Thoracic aorta (tissue), 2 donors: ENCODE data around the gene HBEGF. TPM values are rescaled to one million over a fixed set of nuclear protein-coding genes. Genes with fewer than 3 reads are reported as not detected.

Experiments
- ATAC-seq: fragments of 150-250 bp; one replicate; pipeline ENCODE4 v1.8.0; 2017; ENCODE audit warnings: low read depth; ENCODE audit not compliant: insufficient number of reproducible peaks, low FRiP score
- DNase-seq: peaks from one replicate; pipeline ENCODE4 v3.0.0-alpha.2; 2020; ENCODE audit warnings: low spot score
- H3K27ac ChIP-seq, 2 donors: fragments of 200-600 bp; sonication (generic); 1 replicate in 1 of 2; 2 replicates in 1 of 2; pipeline ENCODE4 v1.5.1; 2016; ENCODE audit warnings: mild to moderate bottlenecking in 2 of 2, moderate library complexity in 2 of 2
- H3K27me3 ChIP-seq: fragments of 200-600 bp; sonication (generic); replicated peaks from 2 replicates; pipeline ENCODE4 v1.6.0; 2016; ENCODE audit warnings: mild to moderate bottlenecking; ENCODE audit not compliant: insufficient read depth
- H3K36me3 ChIP-seq: fragments of 200-600 bp; sonication (generic); one replicate; pipeline ENCODE4 v1.5.1; 2016
- H3K4me1 ChIP-seq, 2 donors: fragments of 200-600 bp; sonication (generic); 1 replicate in 1 of 2; 2 replicates in 1 of 2; pipeline versions ENCODE4 v1.5.1 to v1.6.0; 2016; ENCODE audit warnings: low read depth in 2 of 2, mild to moderate bottlenecking in 1 of 2; ENCODE audit not compliant: control insufficient read depth in 1 of 2
- H3K4me3 ChIP-seq: fragments of 200-600 bp; sonication (generic); 2 replicates; pipeline ENCODE4 v1.5.1; 2016; ENCODE audit warnings: mild to moderate bottlenecking
- H3K9me3 ChIP-seq: fragments of 200-600 bp; sonication (generic); 2 replicates; pipeline ENCODE4 v1.5.1; 2016
- CTCF ChIP-seq: fragments of 200-600 bp; sonication (generic); IDR thresholded peaks from one replicate; pipeline ENCODE4 v1.5.1; 2019; ENCODE audit warnings: antibody characterized with exemption
- total RNA-seq, 2 donors: library from RNA; depleted of rRNA; stranded (reverse); fragments of >200 nt; gene quantifications; one replicate each; pipeline versions ENCODE4 v1.1.0 to v1.2.3, GENCODE V29; 2016

The HBEGF gene
- total RNA-seq, 2 donors from 2014 or later = 22.6 to 36.0 TPM

GRCh38 chr5:140338336-140338735 is 8.1 kb downstream of the HBEGF start:
- H3K4me1 ChIP-seq = peaks cover 11 to 45% of the 10 kb centered on the region in 2 donors
- no peaks in the 10 kb centered on the region for H3K9me3 ChIP-seq
- H3K27ac ChIP-seq = no peak overlapping the region
- no peaks in the 10 kb centered on the region for H3K36me3 ChIP-seq
- TF ChIP-seq CTCF = no peak
- ATAC-seq (no peak), DNase-seq (no peak)
- no peak overlapping the region for H3K4me3 ChIP-seq
- H3K27me3 ChIP-seq = no peaks in the 10 kb centered on the region

GRCh38 chr5:140337880-140338279 is 8.5 kb downstream of the HBEGF start:
- Histone ChIP-seq H3K4me1 (peaks cover 11 to 45% of the 10 kb centered on the region in 2 donors), H3K27ac (no peak overlapping the region)
- DNase-seq = no peak

GRCh38 chr5:140336388-140336787 is 10.0 kb downstream of the HBEGF start:
- H3K9me3 ChIP-seq = no peaks in the 10 kb centered on the region
- peak overlapping the region; percentile 53 to 69 for H3K27ac ChIP-seq
- ATAC-seq (no peak), DNase-seq (no peak)
- no peak for TF ChIP-seq CTCF
- no peaks in the 10 kb centered on the region for H3K27me3 ChIP-seq
- no peaks in the 10 kb centered on the region for H3K36me3 ChIP-seq
- peaks cover 8 to 31% of the 10 kb centered on the region in 2 donors for H3K4me1 ChIP-seq
- no peak overlapping the region for H3K4me3 ChIP-seq

More at GRCh38 chr5:140337880-140338279, 8.5 kb downstream of the HBEGF start:
- no peak for ATAC-seq
- Histone ChIP-seq H3K27me3 (no peaks in the 10 kb centered on the region), H3K36me3 (no peaks in the 10 kb centered on the region), H3K9me3 (no peaks in the 10 kb centered on the region), H3K4me3 (no peak overlapping the region)
- no peak for TF ChIP-seq CTCF

DNA sequence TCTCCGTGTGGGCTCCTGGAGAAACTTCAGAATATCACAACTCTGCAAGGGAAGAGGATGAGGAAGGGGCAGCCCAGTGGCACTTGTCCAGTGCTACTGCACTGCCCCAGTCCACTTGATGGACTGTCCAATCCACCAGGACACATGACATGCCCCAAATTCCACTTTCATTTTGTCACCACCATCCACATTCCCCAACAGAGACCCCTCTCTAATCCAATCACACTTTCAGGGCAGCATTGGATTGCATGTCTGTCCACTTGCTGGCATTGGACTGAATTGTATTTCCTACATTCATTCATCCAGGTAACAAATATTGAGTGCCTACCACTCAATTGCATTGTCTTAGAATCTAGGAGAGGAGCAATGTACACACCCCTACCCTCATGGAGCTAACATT is 14.8 kb downstream of the HBEGF start:
- no peak for ATAC-seq
- TF ChIP-seq CTCF = no peak

GRCh38 chr5:140329739-140330481 is 16.5 kb downstream of the HBEGF start:
- Histone ChIP-seq H3K4me3 (no peak overlapping the region), H3K27ac (no peak overlapping the region), H3K27me3 (no peaks in the 10 kb centered on the region), H3K4me1 (peaks cover 0 to 11% of the 10 kb centered on the region in 2 donors), H3K9me3 (no peaks in the 10 kb centered on the region), H3K36me3 (no peaks in the 10 kb centered on the region)
- no peak for TF ChIP-seq CTCF
- DNase-seq (no peak), ATAC-seq (no peak)

More for the DNA sequence above, 14.8 kb downstream of the HBEGF start:
- DNase-seq = no peak
- H3K27me3 ChIP-seq = no peaks in the 10 kb centered on the region
- H3K9me3 ChIP-seq = no peaks in the 10 kb centered on the region
- peaks cover 3 to 18% of the 10 kb centered on the region in 2 donors for H3K4me1 ChIP-seq
- H3K27ac ChIP-seq = no peak overlapping the region
- H3K36me3 ChIP-seq = no peaks in the 10 kb centered on the region
- H3K4me3 ChIP-seq = no peak overlapping the region
